Erythroblast (primary cell): Measurements from ENCODE around the gene FOXA1.

Source experiments
- GATA1 ChIP-seq: IDR thresholded peaks from 2 replicates; pipeline ENCODE4 v1.6.1; 2011; ENCODE audit warnings: low read depth, mild to moderate bottlenecking, control low read depth, low read length, moderate library complexity
- POLR2A ChIP-seq: IDR thresholded peaks from 2 replicates; pipeline ENCODE4 v1.6.1; 2011; ENCODE audit warnings: mild to moderate bottlenecking, low read length

GRCh38 chr14:37591941-37592481 is 3.0 kb downstream of the FOXA1 start:
- no peak for TF ChIP-seq POLR2A
- TF ChIP-seq GATA1: no peak
